Subcutaneous adipose tissue (tissue), 4 donors: Measurements from ENCODE around the gene SLCO2A1. TPM values are rescaled to one million over a fixed set of nuclear protein-coding genes. Genes with fewer than 3 reads are reported as not detected.

Experiments used
- CTCF ChIP-seq: fragments of 450-650 bp; IDR thresholded peaks from one replicate; pipeline ENCODE4 v1.5.1; 2016; ENCODE audit warnings: low read depth, mild to moderate bottlenecking, control low read depth, antibody characterized with exemption, moderate library complexity
- total RNA-seq, 4 donors: library from RNA; depleted of rRNA; stranded (reverse); fragments of >200 nt; gene quantifications; one replicate each; pipeline ENCODE4 v1.1.0, GENCODE V29; 2016

Gene SLCO2A1
- total RNA-seq, 4 donors from 2014 or later: 2.4 to 7.2 (median 3.1) TPM

GRCh38 chr3:134059671-134060560, 30.2 kb upstream of the SLCO2A1 start:
- no peak for TF ChIP-seq CTCF

- no peak for TF ChIP-seq CTCF
Measured at GRCh38 chr3:134059035-134059601, 29.4 kb upstream of the SLCO2A1 start.

GRCh38 chr3:134057654-134058110, 28.0 kb upstream of the SLCO2A1 start:
- no peak for TF ChIP-seq CTCF

GRCh38 chr3:134057006-134057653, 27.4 kb upstream of the SLCO2A1 start:
- no peak for TF ChIP-seq CTCF

- no peak for TF ChIP-seq CTCF
Measured at GRCh38 chr3:134056464-134056891, 26.8 kb upstream of the SLCO2A1 start.

GRCh38 chr3:134055661-134056060, 25.9 kb upstream of the SLCO2A1 start:
- TF ChIP-seq CTCF: no peak

- TF ChIP-seq CTCF: no peak
Measured at GRCh38 chr3:134054881-134055280, 25.2 kb upstream of the SLCO2A1 start.
